Left forelimb (tissue), 1 donor: ENCODE measurements around the gene IFIT1.
"Not testable (repeated sequence)": the region's sequence is repeated elsewhere in the genome, so short reads cannot be mapped to it uniquely, and the experiment has no call there.

Experiments
- DNase-seq: peaks from one replicate; pipeline ENCODE4 v3.0.0-alpha.2; 2018; ENCODE audit warnings: low spot score

IFIT1 gene

DNA sequence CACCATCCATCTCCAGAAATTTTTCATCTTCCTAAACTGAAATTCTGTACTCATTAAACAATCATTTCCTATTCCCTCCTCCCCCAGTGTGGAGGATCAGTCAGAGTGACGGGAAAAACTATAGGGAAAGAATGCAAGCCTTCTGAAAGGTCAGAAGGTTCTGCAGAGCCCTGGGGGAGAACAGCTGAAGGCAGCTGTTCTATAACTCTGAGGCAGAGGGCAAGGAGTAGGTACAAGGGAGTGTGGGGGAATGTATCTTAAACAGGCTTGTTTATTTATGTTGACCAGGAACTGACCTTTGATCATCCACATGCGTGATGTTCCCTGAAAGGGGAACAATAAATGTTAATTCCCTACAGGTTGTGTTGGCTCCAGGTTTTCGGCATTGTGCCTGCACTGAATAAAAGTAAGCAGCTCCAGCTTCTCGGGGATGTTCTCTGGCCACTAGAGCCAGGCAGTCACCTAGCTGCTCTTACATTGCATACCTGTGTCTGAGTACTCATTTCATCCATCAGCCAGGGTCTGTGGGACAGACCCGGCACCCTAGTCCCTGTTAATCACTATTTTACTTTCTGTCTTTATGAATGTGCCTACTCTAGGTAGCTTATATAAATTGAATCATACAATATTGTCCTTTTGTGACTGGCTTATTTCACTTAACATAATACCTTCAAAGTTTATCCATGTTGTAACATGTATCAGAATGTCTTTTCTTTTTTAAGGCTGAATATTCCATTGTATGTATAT lies 5.8 kb downstream of the IFIT1 start:
- no peak for DNase-seq

DNA sequence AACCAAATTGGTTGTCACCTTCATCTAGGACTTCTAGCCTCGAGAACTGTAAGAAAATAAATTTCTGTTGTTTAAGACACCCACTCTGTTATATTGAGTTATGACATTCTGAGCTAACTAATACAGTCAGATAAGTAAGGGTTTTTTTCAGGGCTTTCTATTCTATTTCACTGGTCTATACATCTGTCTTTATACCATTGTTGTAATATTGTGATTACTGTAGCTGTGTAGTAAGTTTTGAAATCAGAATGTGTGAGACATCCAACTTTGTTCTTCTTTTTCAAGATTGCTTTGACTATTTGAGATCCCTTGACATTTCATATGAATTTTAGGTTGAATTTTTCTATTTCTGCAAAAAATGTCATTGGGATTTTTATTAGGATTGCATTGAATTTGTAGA lies 7.5 kb downstream of the IFIT1 start:
- no peak for DNase-seq

DNA sequence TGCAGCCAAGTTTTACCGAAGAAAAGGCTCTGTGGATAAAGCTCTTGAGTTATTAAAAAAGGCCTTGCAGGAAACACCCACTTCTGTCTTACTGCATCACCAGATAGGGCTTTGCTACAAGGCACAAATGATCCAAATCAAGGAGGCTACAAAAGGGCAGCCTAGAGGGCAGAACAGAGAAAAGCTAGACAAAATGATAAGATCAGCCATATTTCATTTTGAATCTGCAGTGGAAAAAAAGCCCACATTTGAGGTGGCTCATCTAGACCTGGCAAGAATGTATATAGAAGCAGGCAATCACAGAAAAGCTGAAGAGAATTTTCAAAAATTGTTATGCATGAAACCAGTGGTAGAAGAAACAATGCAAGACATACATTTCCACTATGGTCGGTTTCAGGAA lies 10.6 kb downstream of the IFIT1 start:
- DNase-seq: no peak

DNA sequence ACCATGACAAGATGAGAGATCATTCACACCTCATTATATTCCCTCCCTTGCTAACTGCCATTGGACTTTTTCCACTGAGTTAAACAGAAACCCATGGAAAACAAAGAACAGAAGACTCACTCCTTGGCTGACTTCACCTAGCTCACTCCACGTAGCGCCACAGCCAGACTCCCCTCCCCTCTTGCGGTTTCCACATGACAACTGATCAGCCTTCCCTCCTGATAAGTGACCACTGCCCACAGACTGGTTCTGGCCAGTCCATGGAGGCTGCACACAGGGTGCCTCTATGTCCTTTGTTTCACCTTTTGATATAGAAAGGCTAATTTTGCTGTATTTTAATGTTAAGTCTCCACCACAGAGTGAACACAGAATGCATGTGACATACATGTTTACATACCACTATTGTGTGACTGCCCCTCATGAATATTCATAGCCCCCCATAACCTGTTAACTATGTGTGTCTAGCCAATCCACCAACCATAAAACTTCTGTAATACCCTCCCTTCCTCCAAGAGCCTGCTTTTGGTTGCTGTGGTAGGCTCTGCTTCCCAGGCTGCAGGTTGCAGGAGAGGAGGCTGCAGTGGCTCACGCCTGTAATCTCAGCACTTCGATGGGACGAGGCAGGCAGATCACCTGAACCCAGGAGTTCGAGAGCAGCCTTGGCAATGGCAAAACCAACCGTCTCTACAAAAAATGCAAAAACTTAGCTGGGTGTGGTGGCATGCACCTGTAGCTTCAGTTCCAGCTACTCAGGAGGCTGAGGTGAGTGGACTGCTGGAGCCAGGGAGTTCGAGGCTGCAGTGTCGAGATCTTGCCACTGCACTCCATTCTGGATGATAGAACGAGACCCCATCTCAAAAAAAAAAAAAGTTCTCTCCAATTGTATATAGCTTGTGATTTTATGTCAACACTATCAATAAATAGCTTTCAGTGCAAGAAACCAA lies 12.0 kb downstream of the IFIT1 start:
- DNase-seq: no peak

DNA sequence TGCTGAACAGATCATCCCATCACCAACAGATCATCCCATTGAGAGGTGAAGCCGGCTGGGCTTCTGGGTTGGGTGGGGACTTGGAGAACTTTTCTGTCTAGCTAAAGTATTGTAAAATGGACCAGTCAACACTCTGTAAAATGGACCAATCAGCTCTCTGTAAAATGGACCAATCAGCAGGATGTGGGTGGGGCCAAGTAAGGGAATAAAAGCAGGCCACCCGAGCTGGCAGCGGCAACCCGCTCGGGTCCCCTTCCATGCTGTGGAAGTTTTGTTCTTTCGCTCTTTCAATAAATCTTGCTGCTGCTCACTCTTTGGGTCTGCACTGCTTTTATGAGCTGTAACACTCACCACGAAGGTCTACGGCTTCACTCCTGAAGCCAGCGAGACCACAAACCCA lies 13.8 kb downstream of the IFIT1 start:
- DNase-seq: not testable (repeated sequence)

DNA sequence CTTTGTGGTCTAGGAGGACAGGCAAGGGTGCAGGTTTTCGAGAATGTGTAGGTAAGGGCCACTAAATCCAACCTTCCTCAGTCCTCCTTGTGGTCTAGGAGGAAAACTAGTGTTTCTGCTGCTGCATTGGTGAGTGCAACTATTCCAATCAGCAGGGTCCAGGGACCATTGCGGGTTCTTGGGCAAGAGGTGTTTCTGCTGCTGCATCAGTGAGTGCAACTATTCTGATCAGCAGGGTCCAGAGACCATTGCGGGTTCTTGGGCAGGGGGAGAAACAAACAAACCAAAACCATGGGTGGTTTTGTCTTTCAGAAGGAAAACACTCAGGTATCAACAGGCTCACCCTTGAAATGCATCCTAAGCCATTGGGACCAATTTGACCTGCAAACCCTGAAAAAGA lies 15.4 kb downstream of the IFIT1 start:
- DNase-seq: not testable (repeated sequence)

DNA sequence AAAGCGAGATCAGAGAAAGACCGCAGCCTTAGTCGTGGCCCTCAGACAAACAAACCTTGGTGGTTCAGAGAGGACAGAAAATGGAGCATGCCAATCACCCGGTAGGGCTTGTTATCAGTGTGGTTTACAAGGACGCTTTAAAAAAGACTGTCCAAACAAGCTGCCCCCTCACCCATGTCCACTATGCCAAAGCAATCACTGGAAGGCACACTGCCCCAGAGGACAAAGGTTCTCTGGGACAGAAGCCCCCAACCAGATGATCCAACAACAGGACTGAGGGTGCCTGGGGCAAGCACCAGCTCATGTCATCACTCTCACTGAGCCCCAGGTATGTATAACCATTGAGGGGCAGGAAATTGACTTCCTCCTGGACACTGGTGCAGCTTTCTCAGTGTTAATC lies 16.9 kb downstream of the IFIT1 start:
- not testable (repeated sequence) for DNase-seq

DNA sequence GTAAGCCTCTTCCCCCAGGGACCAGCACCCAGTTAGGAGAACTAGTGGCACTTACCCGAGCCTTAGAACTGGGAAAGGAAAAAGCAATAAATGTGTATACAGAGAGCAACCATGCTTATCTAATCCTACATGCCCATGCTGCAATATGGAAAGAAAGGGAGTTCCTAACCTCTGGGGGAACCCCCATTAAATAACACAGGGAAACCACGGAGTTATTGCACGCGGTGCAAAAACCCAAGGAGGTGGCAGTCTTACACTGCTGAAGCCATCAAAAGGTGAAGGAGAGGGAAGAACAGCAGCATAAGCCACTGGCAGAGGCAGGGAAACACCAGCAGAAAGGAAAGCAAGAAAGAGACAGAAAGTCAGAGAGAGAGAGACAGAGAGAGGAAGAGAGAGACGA lies 18.1 kb downstream of the IFIT1 start:
- DNase-seq: not testable (repeated sequence)

DNA sequence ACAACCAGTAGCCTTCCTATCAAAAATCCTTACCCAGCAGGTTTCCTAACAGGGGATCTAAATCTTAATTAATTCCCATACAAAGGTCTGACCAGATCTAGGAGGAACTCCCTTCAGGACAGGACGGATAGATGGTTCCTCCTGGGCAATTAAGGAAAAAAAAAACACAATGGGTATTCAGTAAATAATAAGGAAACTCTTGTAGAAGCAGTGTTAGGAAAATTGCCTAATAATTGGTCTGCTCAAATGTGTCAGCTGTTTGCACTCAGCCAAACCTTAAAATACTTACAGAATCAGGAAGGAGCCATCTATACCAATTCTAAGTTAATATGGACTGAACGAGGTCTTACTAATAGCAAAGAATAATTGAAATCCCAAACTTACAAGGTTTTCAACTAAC lies 18.7 kb downstream of the IFIT1 start:
- not testable (repeated sequence) for DNase-seq

DNA sequence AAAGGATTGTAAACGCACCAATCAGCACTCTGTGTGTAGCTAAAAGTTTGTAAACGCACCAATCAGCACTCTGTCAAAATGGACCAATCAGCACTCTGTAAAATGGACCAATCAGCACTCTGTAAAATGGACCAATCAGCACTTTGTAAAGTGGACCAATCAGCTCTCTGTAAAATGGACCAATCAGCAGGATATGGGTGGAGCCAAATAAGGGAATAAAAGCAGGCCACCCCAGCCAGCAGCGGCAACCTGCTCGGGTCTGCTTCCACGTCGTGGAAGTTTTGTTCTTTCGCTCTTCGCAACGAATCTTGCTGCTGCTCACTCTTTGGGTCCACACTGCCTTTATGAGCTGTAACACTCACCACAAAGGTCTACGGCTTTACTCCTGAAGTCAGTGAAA lies 19.9 kb downstream of the IFIT1 start:
- not testable (repeated sequence) for DNase-seq

DNA sequence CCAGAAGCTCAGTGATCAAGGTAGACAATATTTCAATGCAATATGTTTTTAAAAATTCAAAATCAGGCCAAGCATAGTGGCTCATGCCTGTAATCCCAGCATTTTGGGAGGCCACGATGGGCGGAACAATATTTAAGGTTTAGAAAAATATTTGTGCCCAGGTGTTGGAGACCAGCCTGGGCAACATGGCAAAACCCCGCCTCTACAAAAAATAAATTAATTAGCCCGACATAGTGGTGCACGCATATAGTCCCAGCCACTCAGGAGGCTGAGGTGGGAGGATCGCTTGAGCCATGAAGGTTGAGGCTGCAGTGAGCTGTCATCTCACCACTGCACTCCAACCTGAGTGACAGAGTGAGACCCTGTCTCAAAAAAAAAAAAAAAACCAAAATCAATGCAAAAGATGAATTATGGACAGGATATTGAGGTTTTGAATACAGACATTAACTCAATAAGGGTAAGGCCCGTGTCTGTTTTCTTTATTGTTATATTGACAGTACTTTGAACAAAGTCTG lies 21.0 kb downstream of the IFIT1 start:
- DNase-seq: no peak

DNA sequence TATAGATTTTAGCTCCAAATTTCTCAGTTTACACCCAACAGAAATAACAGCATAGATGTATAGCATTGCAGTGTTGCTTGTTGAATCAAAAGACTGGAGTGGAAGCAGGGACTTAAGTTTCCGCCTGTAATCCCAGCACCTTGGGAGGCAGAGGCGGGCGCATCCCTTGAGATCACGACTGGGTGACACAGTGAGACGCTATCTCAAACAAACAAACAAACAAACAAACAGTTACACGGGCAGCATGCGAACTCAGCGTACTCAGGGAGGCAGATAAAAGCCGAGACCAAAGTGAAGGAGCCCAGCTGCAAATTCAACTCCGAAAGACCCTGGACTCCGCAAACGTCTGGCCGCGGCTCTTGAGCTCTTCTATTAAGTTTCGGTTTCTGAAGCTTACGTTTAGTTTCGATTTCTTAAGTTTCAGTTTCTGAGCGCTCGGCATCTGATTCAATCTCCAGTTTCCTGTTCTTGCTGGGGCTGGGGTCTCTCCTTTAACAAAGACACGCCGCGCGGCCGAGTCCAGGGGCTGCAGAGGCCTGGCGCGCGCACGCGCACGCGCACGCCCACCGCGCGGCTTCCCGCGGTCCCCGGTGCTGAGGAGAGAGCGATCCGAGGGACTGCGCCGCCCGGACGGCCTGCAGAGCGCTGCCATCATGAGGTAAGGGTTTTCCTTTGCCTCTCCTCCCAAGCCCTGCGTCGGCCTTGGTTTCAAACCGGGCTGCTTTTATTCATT lies 21.9 kb downstream of the IFIT1 start, which contains the start of gene IFIT5:
Gene IFIT5 (plus strand): TSS at position 423 of the 733 bp plus-strand sequence. CDS start 231 bp downstream, at position 654.
- peak; percentile 91 for DNase-seq

DNA sequence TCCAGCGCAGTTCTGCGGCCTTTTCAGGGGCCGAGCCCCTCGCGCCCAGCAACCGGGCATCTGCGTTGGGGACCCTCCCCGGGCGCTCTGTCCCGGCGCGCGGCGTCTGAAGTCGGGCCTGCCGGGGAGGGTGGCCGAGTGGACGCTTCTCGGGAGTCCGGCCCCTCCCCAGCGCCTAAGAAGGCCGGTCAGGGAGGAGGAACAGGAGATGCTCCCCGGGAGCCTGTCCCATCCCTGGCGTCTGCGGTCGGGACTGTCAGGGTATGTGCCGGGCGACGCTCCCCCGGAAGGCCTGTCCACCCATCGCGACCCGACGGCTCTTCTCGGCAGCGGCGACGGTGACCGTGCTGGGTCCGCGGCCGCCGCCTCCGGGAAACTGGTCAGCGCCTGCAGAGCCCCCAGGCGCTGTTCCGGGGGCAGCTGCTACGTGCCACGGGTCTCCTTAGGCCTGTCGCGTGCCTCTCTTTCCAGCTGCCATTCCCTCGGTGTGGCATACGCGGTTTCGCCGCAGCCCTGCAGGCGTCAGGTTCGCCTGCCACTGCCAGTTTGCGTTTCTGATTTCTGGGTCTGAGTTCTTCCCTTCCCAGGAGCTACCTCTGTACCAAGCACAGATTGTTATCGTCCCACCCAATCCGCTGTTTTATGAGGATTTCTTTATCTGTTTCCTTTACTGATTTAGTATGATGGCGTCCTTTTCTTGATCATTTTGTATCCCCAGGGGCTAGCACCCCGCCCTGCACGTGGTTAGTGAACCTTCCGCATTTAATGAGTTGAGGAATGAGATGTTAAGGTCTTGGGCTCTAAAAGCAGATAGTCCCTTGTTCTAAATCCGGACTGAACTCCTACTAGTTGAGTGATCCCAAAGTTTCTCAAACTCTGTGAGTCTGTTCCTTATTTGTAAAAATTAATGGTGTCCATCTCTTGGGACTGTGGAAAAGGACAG lies 22.7 kb downstream of the IFIT1 start:
- DNase-seq: peak; percentile 74

DNA sequence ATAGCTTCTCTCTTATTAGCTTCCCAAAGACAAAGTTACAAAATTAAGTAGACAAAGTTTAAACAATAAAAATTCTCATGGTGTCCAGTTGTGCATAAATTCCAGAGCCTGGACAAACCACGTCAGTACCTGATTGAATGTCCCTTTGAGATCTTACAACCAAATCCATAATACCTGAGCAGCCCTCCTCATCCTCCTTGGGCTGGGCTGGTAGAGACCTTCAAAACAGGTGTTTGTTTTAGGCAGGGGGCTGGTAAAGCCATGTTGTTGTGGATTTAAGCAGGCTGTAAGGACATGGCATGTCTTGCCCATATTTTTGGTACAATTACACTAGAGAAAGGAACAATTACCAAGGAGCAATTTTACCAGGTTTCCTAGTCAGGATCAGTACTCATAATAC lies 24.0 kb downstream of the IFIT1 start:
- DNase-seq: no peak

DNA sequence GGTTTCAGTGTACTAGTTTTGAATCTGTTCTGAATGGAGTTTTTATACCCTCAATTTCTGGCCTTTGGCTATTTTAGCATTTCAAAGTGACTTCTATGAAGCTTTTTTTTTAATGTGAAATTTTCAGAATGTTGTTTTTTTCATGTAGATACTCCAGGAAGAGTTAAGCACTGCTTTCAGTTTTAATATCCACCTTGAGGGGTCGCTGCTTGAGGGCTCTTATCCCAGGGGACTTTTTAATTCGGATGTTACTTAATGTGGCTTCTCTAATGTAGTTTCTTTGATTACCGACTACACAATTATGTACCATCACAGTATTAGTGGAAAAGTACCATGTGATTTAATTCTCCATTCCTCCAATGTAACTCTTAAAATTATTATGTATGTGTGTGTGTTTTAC lies 27.1 kb downstream of the IFIT1 start:
- DNase-seq: no peak

DNA sequence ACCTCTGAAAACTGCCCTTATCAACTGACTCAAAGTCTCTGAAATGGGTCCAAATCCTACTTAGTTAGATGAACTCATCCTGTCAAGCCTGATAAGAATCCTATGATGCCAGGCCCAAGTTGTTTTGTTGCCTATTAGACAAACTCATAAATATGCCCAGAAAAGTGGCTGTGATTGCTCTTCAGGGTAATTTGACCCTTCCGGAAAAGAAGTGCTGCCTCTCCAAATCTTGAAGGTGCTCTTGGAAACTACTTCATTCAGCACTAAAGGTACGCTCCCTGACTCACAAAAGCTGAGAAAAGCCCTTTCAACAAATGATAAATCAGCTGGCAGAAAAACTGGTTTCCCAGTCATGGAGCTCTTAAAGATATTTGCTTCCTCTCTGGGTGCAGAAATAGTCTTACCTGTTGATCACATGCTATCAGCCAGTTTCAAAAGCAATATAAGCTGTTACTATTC lies 28.6 kb downstream of the IFIT1 start:
- no peak for DNase-seq

DNA sequence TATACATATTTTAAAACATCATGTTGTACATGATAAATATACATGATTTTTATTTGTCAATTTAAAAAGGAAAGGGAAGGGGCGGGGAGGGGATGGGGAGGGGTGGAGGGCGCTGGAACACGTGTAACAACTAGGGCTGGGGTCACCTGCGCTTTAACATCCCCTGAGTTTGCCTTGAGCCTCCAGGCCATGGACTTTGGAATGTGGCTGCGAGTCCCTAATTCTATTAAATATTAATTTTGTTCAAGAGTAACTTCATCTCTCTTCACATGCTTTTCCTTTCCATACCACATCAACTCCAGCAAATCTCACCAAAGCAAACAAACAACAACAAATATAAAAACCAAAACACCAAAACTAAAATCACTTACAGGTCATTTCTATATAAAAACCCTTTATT lies 32.6 kb downstream of the IFIT1 start:
- no peak for DNase-seq

DNA sequence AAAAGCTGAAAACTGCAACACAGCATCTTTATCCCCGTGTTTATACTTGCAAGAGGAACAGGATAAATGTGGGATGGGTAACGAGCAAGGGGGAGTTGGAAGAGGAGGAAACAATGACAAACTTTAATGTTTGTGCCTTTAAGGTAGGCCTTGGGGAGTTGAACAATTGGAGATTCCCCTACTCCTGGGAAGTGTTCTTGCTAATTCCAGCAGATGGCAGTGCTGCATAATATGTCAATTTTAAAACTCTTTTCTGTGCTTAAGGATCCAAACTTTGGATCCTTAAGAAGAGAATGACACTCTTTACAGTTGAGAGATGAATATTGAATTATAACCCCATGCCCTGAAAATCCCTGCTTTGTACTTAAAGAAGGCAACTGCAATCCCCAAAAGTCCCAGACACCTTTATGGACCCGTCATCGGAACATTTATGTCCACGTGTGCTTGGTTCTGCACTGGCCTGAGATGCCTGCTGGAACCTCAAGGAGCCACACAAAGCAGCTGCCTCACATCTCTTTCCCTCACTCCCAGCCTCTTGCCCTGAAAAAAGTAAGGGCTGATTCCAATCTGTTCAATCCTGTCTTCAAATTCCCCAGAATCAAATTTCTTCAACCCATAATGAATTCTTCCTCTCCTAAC lies 33.9 kb downstream of the IFIT1 start:
- no peak for DNase-seq

DNA sequence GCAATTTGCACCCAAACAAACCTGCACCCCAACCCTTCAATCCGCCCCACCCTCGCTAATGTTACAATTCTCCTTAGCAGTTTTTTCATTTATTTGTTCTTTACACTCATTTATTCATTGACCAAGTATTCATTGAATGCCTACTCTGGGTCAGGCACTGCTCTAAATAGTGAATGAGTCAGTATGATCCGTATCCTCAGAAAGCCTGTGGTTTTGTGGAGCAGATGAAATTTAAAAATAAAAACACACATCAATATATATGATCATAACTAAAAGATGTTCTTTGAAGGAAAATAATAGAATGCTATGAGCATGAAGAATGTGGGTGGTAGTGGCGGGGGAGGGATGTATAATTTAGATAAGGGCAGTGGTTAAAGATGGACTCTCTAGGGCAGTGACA lies 35.2 kb downstream of the IFIT1 start:
- no peak for DNase-seq

DNA sequence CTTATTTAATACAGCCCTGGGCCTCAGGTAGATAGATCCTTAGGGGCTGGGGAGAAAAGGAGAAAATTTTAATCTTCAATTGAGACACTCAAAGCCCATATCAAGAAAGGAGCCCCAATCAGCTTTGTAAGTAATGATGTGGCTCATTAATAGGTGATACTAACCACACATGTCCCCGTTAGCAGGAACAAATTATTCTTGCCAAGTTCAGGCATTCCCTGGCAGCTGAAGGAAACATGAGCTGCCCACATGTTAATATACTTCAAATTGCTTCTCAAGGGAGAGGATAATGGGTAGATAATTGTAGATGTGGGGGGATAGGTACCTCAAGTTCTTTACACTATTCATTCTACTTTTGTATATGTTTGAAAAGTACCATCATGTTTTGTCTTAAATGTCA lies 36.5 kb downstream of the IFIT1 start:
- DNase-seq: no peak
